Measurements from ENCODE around the gene RIMS1.

Gene RIMS1

GRCh38 chr6:71902261-71902660 lies 15.9 kb downstream of the RIMS1 start:
- in situ Hi-C loops (cut with HindIII; ENCODE audit: low pct_unique_long_range_greater_than_20kb, low sequenced_read_pairs) = no loop called here
- TF ChIP-seq JUND (IDR thresholded peaks at IDR 0.05; ENCODE audit: low read depth) = no peak
- no peak for DNase-seq (ENCODE audit: low read depth in 1 of 2, low spot score in 1 of 2)

DNA sequence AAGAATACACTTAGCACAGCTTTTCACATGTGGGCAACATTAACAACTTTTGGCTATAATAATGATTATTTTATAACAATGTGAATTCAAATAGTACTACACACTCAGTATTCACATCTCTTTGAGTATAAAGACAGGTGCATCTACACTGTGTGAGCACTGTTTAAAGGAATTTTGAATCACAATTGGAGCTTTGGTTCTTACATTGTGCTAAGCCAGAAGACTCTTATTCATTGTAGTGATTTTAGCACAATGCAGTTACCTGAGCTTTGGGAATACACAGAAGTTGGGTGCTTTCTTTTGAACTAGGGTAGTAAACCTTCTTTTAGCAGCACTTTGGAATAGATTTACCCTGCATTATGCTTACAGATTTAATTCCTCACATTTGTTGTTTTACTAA lies 20.5 kb downstream of the RIMS1 start:
- no peak for DNase-seq (ENCODE audit: low read depth in 1 of 2, low spot score in 1 of 2)
- in situ Hi-C loops (cut with HindIII; ENCODE audit: low pct_unique_long_range_greater_than_20kb, low sequenced_read_pairs) = no loop called here
- TF ChIP-seq JUND (IDR thresholded peaks at IDR 0.05; ENCODE audit: low read depth) = no peak

DNA sequence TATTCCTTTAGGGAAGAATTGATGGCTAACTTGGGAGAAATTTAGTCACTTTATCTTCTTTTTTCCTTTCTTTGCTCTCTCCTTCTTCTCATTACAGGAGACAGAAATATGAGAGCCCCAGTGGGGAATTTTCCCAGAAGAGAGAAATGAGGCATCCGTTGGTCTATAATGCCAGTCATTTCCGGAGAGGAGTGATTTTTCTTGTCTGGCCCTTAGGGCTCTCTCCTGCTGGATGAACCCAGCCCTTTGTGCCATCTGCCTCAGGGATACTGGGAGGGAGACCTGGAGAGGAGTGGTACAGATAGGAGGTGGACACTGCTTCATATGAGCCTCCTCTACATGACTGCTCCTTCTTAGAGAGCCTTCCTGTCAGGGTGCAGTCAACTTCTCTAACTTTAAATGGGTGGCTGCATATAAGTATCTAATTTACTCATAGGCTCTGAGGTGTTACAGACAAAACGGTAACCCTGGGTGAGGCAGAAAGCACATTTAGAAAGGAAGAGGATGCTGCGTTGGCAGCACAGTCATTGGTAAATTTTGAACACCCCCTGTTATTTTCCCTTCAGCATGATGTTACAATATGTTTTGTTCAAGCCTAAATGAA lies 21.9 kb downstream of the RIMS1 start:
- TF ChIP-seq JUND (IDR thresholded peaks at IDR 0.05; ENCODE audit: low read depth) = no peak
- in situ Hi-C loops (cut with HindIII; ENCODE audit: low pct_unique_long_range_greater_than_20kb, low sequenced_read_pairs) = no loop called here
- DNase-seq (ENCODE audit: low read depth in 1 of 2, low spot score in 1 of 2) = no peak

- no peak for TF ChIP-seq JUND (IDR thresholded peaks at IDR 0.05; ENCODE audit: low read depth)
- DNase-seq (ENCODE audit: low read depth in 1 of 2, low spot score in 1 of 2) = no peak
- in situ Hi-C loops (cut with HindIII; ENCODE audit: low pct_unique_long_range_greater_than_20kb, low sequenced_read_pairs) = no loop called here
These were observed 27.3 kb downstream of the RIMS1 start for GRCh38 chr6:71913444-71914234.

GRCh38 chr6:71929047-71929446 lies 42.7 kb downstream of the RIMS1 start:
- DNase-seq (ENCODE audit: low read depth in 1 of 2, low spot score in 1 of 2) = no peak
- in situ Hi-C loops (cut with HindIII; ENCODE audit: low pct_unique_long_range_greater_than_20kb, low sequenced_read_pairs) = no loop called here
- no peak for TF ChIP-seq JUND (IDR thresholded peaks at IDR 0.05; ENCODE audit: low read depth)

DNA sequence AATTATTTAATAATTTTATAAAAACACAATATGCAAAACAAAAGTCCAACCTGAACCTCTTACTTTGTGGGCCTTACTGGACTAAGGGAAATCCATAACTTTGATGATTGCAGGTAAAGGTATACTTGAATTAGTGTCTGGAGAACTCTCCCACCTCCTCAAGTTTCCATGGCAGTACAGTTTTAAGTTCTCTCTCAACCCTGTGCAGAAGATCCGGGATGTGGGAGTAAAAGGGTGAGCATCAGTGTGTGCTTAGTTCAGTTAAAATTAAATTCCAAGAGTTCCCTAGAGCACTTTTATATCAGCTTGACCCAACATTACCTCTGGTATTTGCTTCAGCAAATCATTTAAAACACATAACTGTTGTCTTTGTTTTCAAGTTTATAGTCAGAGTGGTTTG lies 47.5 kb downstream of the RIMS1 start:
- in situ Hi-C loops (cut with HindIII; ENCODE audit: low pct_unique_long_range_greater_than_20kb, low sequenced_read_pairs) = no loop called here

GRCh38 chr6:71965404-71965803 lies 79.1 kb downstream of the RIMS1 start:
- no peak for TF ChIP-seq JUND (IDR thresholded peaks at IDR 0.05; ENCODE audit: low read depth)
- in situ Hi-C loops (cut with HindIII; ENCODE audit: low pct_unique_long_range_greater_than_20kb, low sequenced_read_pairs) = no loop called here
- DNase-seq (ENCODE audit: low read depth in 1 of 2, low spot score in 1 of 2) = peak in 1 of 2 experiments; percentile 7

More for the DNA sequence above, 47.5 kb downstream of the RIMS1 start:
- no peak for TF ChIP-seq JUND (IDR thresholded peaks at IDR 0.05; ENCODE audit: low read depth)
- DNase-seq (ENCODE audit: low read depth in 1 of 2, low spot score in 1 of 2) = no peak

- DNase-seq (ENCODE audit: low read depth in 1 of 2, low spot score in 1 of 2) = no peak
- no peak for TF ChIP-seq JUND (IDR thresholded peaks at IDR 0.05; ENCODE audit: low read depth)
- in situ Hi-C loops (cut with HindIII; ENCODE audit: low pct_unique_long_range_greater_than_20kb, low sequenced_read_pairs) = no loop called here
These were observed 81.1 kb downstream of the RIMS1 start for GRCh38 chr6:71967436-71967835.

DNA sequence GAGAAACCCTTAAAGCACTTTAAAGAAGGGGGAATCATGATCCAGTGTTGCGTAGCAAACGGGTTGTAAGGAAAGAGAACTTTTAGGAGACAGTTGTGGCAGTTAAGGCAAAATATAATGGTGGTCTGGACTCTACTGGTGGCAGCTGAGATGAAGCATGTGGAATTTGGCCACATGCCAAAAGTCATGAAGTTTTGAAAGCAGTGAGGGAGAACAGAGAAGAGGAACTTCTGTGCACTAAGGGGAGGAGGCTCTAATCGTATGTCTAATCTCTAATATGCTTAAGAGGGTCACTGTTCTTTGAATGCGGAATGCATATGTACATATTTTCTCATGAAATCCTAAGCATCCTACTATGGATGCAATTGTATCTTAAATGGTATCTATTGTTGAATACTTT lies 91.5 kb downstream of the RIMS1 start:
- in situ Hi-C loops (cut with HindIII; ENCODE audit: low pct_unique_long_range_greater_than_20kb, low sequenced_read_pairs) = no loop called here
- DNase-seq (ENCODE audit: low read depth in 1 of 2, low spot score in 1 of 2) = peak in 1 of 2 experiments; percentile 39
- no peak for TF ChIP-seq JUND (IDR thresholded peaks at IDR 0.05; ENCODE audit: low read depth)

DNA sequence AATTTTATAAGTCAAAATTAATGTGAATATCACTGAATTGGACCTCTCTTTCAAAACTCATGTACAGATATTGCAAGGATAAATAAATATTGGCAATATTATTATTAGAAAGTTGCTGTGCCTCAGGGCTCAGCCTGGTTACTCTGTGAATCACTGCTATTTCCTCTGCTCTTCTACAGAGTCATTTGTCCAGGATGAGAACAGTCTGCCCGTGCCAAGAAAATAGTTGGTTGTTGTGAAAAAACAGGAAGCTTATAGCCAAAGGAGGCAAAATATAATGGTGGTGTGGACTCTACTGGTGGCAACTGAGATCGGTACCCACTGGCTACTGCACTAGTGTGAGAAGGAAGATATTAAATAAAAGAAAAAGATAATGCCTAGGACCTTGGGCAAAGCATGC lies 93.6 kb downstream of the RIMS1 start:
- no peak for TF ChIP-seq JUND (IDR thresholded peaks at IDR 0.05; ENCODE audit: low read depth)
- DNase-seq (ENCODE audit: low read depth in 1 of 2, low spot score in 1 of 2) = no peak
- in situ Hi-C loops (cut with HindIII; ENCODE audit: low pct_unique_long_range_greater_than_20kb, low sequenced_read_pairs) = no loop called here

DNA sequence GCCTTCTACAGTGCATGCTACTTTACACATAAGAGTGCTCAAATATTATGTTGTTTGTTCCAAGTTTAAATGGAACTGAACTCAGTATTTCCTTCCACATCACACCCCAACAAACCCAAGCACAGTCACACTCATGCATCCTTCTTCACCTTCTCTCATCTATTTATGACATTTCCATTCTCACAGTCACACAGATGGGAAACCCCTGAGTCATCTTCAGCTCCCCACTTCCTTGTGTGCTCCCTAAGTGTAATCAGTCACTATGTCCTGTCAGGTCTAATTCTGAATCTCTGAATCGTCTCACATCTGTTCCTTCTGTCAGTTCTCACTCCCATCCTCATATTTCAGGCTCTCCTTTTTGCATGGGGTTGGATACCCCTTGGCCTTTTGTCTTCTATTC lies 96.0 kb downstream of the RIMS1 start:
- in situ Hi-C loops (cut with HindIII; ENCODE audit: low pct_unique_long_range_greater_than_20kb, low sequenced_read_pairs) = no loop called here
- DNase-seq (ENCODE audit: low read depth in 1 of 2, low spot score in 1 of 2) = no peak
- TF ChIP-seq JUND (IDR thresholded peaks at IDR 0.05; ENCODE audit: low read depth) = no peak

- in situ Hi-C loops (cut with HindIII; ENCODE audit: low pct_unique_long_range_greater_than_20kb, low sequenced_read_pairs) = no loop called here
- no peak for TF ChIP-seq JUND (IDR thresholded peaks at IDR 0.05; ENCODE audit: low read depth)
- no peak for DNase-seq (ENCODE audit: low read depth in 1 of 2, low spot score in 1 of 2)
These were observed 96.8 kb downstream of the RIMS1 start for GRCh38 chr6:71983131-71983530.

GRCh38 chr6:71994705-71995271 lies 108.4 kb downstream of the RIMS1 start:
- TF ChIP-seq JUND (IDR thresholded peaks at IDR 0.05; ENCODE audit: low read depth) = no peak
- in situ Hi-C loops (cut with HindIII; ENCODE audit: low pct_unique_long_range_greater_than_20kb, low sequenced_read_pairs) = no loop called here
- no peak for DNase-seq (ENCODE audit: low read depth in 1 of 2, low spot score in 1 of 2)

Measured in T47D (cell line).